Mucosa of descending colon (tissue), 3 donors: ENCODE measurements around the gene LDLRAP1. TPM values are rescaled to one million over a fixed set of nuclear protein-coding genes. Genes with fewer than 3 reads are reported as not detected.

Experiments
- ATAC-seq: fragments of 200-7000 bp; cut with Tn5 transposase; one replicate; pipeline ENCODE4 v1.9.1; 2020; ENCODE audit warnings: mild to moderate bottlenecking, moderate library complexity
- DNase-seq, 3 donors: peaks; one replicate each; pipeline ENCODE4 v3.0.0-alpha.2; 2020
- H3K36me3 ChIP-seq: fragments of 200-600 bp; one replicate; pipeline ENCODE4 v1.8.0; 2021; ENCODE audit warnings: low read depth, mild to moderate bottlenecking
- H3K4me1 ChIP-seq: fragments of 200-600 bp; one replicate; pipeline ENCODE4 v1.8.0; 2021; ENCODE audit warnings: low read depth, mild to moderate bottlenecking
- H3K4me3 ChIP-seq: fragments of 200-600 bp; one replicate; pipeline ENCODE4 v1.8.0; 2021; ENCODE audit warnings: mild to moderate bottlenecking
- H3K9me3 ChIP-seq: fragments of 200-600 bp; one replicate; pipeline ENCODE4 v1.8.0; 2021; ENCODE audit warnings: mild to moderate bottlenecking
- CTCF ChIP-seq: fragments of 200-600 bp; IDR thresholded peaks from one replicate; pipeline ENCODE4 v1.8.0; 2022; ENCODE audit warnings: antibody characterized with exemption, mild to moderate bottlenecking
- intact Hi-C, 2 donors: fragments of 100-400 bp; cut with DNase I in 1 of 2; cut with micrococcal nuclease in 1 of 2; formaldehyde crosslinking; loops; one replicate each; pipeline versions ENCODE4 v1.11.0 to v1.11.1; 2022; cut with DNase I, micrococcal nuclease
- total RNA-seq, 3 donors: library from RNA; stranded (reverse); fragmentation: NEBNext Ultra II Directional in 2 of 3; extraction: Animal tissue kit (Norgen Biotek cat#: 25700) in 2 of 3; gene quantifications; one replicate each; pipeline versions ENCODE4 v1.2.1 to v1.2.4, GENCODE V29; 2021 to 2023
- donor health status: DM: no; HTN: no; CAD: no; lungs with moderate emphysema.
- donor health status: DM: no; HTN: no; CAD: no.
- donor health status: DM: no; HTN: yes; CAD: no.

LDLRAP1 gene
- total RNA-seq, 3 donors from 2014 or later, result 31.0 to 43.5 (median 37.0) TPM

GRCh38 chr1:25554886-25555752 lies 11.7 kb downstream of the LDLRAP1 start:
- H3K4me1 ChIP-seq, result peaks cover 24% of the 10 kb centered on the region
- DNase-seq (no peak), ATAC-seq (no peak)
- H3K36me3 ChIP-seq, result no peaks in the 10 kb centered on the region
- TF ChIP-seq CTCF, result no peak
- H3K9me3 ChIP-seq, result no peaks in the 10 kb centered on the region
- intact Hi-C loops, result no loop called here
- H3K4me3 ChIP-seq, result no peak overlapping the region

GRCh38 chr1:25555753-25556092 lies 12.3 kb downstream of the LDLRAP1 start:
- H3K4me1 ChIP-seq, result peaks cover 22% of the 10 kb centered on the region
- intact Hi-C loops, result no loop called here
- no peak for ATAC-seq
- H3K4me3 ChIP-seq, result no peak overlapping the region
- no peak for TF ChIP-seq CTCF
- no peak for DNase-seq
- no peaks in the 10 kb centered on the region for H3K9me3 ChIP-seq
- no peaks in the 10 kb centered on the region for H3K36me3 ChIP-seq

GRCh38 chr1:25556132-25556670 lies 12.8 kb downstream of the LDLRAP1 start:
- Histone ChIP-seq H3K9me3 (no peaks in the 10 kb centered on the region), H3K4me3 (no peak overlapping the region), H3K4me1 (peaks cover 22% of the 10 kb centered on the region), H3K36me3 (no peaks in the 10 kb centered on the region)
- peak in 1 of 3 donors; percentile 43 for DNase-seq
- intact Hi-C loops, result no loop called here
- peak; percentile 26 for ATAC-seq
- TF ChIP-seq CTCF, result no peak

- Histone ChIP-seq H3K9me3 (no peaks in the 10 kb centered on the region), H3K36me3 (no peaks in the 10 kb centered on the region), H3K4me3 (no peak overlapping the region), H3K4me1 (peaks cover 30% of the 10 kb centered on the region)
- no peak for TF ChIP-seq CTCF
- intact Hi-C loops, result no loop called here
- ATAC-seq, result peak; percentile 81
- DNase-seq, result peak in 2 of 3 donors; percentile 57 to 74
Observed at GRCh38 chr1:25556791-25557476, 13.5 kb downstream of the LDLRAP1 start.

- intact Hi-C loops, result no loop called here
- DNase-seq (no peak), ATAC-seq (no peak)
- no peaks in the 10 kb centered on the region for H3K9me3 ChIP-seq
- no peak for TF ChIP-seq CTCF
- H3K36me3 ChIP-seq, result no peaks in the 10 kb centered on the region
- peaks cover 36% of the 10 kb centered on the region for H3K4me1 ChIP-seq
- no peak overlapping the region for H3K4me3 ChIP-seq
Observed at GRCh38 chr1:25557543-25557942, 14.1 kb downstream of the LDLRAP1 start.
